Measurements from ENCODE around the gene GPR142.

GRCh38 chr17:74343121-74343520 is 24.2 kb upstream of the GPR142 start:
- TF ChIP-seq POLR2A (IDR thresholded peaks at IDR 0.05) = no peak
- no peak for TF ChIP-seq CTCF (IDR thresholded peaks at IDR 0.05)
- no peak for TF ChIP-seq EP300 (IDR thresholded peaks at IDR 0.05)
- no peak for TF ChIP-seq POLR2AphosphoS5 (IDR thresholded peaks at IDR 0.05)

Measured in stomach (tissue), 4 donors.